Measurements from ENCODE around the gene CEP112. TPM values are rescaled to one million over a fixed set of nuclear protein-coding genes. Genes with fewer than 3 reads are reported as not detected.

The CEP112 gene
- total RNA-seq, 1 donor from 2014 or later: 20.1 TPM

DNA sequence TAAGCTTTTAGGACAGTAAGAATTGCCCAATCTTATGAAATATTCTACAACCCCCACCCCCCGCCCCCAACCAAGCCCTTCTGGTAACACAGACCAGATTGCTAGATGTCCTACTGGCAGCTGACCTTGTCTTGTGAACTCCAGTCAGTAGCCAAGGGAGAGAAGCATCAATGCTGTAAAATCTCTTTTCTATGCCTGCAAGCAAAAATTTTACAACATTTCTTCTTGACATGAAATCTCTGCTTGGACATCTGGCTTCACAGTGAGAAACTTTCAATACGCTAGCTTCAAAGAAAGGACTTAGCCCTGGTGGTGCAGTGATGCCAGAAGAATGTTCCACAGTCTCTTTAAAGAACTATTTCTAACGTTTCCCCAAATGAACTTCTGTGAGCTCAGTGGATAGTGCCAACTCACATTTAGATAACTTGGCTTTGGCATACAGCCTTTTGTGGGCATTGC, 461.2 kb downstream of the CEP112 start:
- DNase-seq (ENCODE audit: extremely low spot score in 2 of 2): peak in 1 of 2 donors; percentile 89

DNA sequence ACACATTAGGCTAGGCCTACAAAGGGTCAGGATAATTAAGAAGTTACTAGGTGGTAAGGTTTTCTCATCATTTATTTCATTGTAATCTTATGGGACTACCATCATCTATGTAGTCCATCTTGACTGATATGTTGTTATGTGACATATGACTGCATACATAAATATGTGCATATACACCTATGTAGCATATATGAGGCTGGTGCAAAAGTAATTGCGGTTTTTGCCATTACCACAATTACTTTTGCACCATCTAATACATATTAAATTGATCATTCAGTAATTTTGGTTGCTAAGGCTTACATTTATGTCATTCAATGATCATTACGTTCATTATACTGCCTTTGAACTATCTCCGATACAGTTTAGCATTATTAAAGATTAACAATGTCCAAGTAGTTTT, 462.7 kb downstream of the CEP112 start:
- no peak for TF ChIP-seq POLR2A (IDR thresholded peaks at IDR 0.05)
- TF ChIP-seq POLR2AphosphoS5 (IDR thresholded peaks at IDR 0.05; ENCODE audit: insufficient read depth in 1 of 2, low read depth in 1 of 2): no peak
- TF ChIP-seq, protein P1, sequence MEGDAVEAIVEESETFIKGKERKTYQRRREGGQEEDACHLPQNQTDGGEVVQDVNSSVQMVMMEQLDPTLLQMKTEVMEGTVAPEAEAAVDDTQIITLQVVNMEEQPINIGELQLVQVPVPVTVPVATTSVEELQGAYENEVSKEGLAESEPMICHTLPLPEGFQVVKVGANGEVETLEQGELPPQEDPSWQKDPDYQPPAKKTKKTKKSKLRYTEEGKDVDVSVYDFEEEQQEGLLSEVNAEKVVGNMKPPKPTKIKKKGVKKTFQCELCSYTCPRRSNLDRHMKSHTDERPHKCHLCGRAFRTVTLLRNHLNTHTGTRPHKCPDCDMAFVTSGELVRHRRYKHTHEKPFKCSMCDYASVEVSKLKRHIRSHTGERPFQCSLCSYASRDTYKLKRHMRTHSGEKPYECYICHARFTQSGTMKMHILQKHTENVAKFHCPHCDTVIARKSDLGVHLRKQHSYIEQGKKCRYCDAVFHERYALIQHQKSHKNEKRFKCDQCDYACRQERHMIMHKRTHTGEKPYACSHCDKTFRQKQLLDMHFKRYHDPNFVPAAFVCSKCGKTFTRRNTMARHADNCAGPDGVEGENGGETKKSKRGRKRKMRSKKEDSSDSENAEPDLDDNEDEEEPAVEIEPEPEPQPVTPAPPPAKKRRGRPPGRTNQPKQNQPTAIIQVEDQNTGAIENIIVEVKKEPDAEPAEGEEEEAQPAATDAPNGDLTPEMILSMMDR (IDR thresholded peaks at IDR 0.05): no peak
- DNase-seq (ENCODE audit: extremely low spot score in 2 of 2): no peak
- H3K4me1 ChIP-seq: peaks cover 14% of the 10 kb centered on the region
- H3K36me3 ChIP-seq: no peaks in the 10 kb centered on the region
- intact Hi-C loops (cut with DNase I): no loop called here
- H3K4me3 ChIP-seq: no peak overlapping the region
- H3K27ac ChIP-seq: no peak overlapping the region
- no peaks in the 10 kb centered on the region for H3K27me3 ChIP-seq
- no peaks in the 10 kb centered on the region for H3K9me3 ChIP-seq

More for the DNA sequence above, 461.2 kb downstream of the CEP112 start:
- TF ChIP-seq POLR2A (IDR thresholded peaks at IDR 0.05): no peak
- TF ChIP-seq POLR2AphosphoS5 (IDR thresholded peaks at IDR 0.05; ENCODE audit: insufficient read depth in 1 of 2, low read depth in 1 of 2): no peak
- TF ChIP-seq, protein P1 (IDR thresholded peaks at IDR 0.05): no peak
- Histone ChIP-seq H3K36me3 (no peaks in the 10 kb centered on the region), H3K27me3 (no peaks in the 10 kb centered on the region), H3K27ac (no peak overlapping the region), H3K9me3 (no peaks in the 10 kb centered on the region), H3K4me1 (peaks cover 14% of the 10 kb centered on the region), H3K4me3 (no peak overlapping the region)
- intact Hi-C loops (cut with DNase I): no loop called here

DNA sequence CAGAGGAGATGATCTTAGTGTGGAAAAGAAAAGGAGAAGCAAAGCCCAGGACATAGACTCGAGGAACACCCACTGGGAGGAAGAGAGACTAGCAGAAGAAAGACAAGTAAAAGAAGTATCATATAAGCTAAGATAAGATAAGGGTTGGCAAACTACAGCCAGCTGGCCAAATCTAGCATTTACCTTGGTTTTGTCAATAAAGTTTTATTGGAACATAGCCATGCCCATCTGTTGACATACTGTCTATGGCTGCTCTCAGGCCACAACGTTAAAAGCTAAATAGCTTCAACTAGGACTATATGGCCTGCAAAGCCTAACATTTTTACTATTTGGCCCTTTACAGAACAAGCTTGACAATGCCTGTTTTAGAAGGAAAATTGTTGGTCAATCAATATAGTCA, 464.1 kb downstream of the CEP112 start:
- intact Hi-C loops (cut with DNase I): no loop called here
- H3K4me3 ChIP-seq: no peak overlapping the region
- TF ChIP-seq, protein P1 (IDR thresholded peaks at IDR 0.05): no peak
- TF ChIP-seq POLR2A (IDR thresholded peaks at IDR 0.05) (no peak), POLR2AphosphoS5 (IDR thresholded peaks at IDR 0.05; ENCODE audit: insufficient read depth in 1 of 2, low read depth in 1 of 2) (no peak)
- DNase-seq (ENCODE audit: extremely low spot score in 2 of 2): no peak
- H3K4me1 ChIP-seq: peaks cover 22% of the 10 kb centered on the region
- H3K27ac ChIP-seq: no peak overlapping the region
- H3K9me3 ChIP-seq: no peaks in the 10 kb centered on the region
- H3K36me3 ChIP-seq: no peaks in the 10 kb centered on the region
- no peaks in the 10 kb centered on the region for H3K27me3 ChIP-seq

DNA sequence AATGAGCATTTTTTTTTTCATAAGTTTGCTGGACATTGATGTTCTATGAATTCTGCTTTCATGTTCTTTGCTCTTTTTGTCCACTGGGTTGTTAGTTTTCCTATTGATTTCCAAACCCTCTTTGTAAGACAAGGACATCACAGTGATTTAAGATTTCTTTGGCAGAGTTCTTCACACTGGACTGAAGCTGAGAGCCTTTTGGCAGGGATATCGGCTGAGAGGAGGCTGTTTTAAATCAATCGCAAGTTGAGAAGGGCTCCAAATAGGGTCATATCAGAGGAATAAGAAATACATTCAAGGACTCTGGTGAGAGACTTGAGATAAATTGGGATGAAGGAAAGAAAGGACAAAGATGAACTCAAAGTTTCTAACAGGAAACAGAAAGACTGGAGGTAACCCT, 464.7 kb downstream of the CEP112 start:
- no peak for DNase-seq (ENCODE audit: extremely low spot score in 2 of 2)
- H3K9me3 ChIP-seq: no peaks in the 10 kb centered on the region
- H3K27me3 ChIP-seq: no peaks in the 10 kb centered on the region
- intact Hi-C loops (cut with DNase I): no loop called here
- H3K4me1 ChIP-seq: peaks cover 22% of the 10 kb centered on the region
- TF ChIP-seq, protein P1 (IDR thresholded peaks at IDR 0.05): no peak
- TF ChIP-seq POLR2AphosphoS5 (IDR thresholded peaks at IDR 0.05; ENCODE audit: insufficient read depth in 1 of 2, low read depth in 1 of 2): no peak
- TF ChIP-seq POLR2A (IDR thresholded peaks at IDR 0.05): no peak
- no peak overlapping the region for H3K4me3 ChIP-seq
- H3K27ac ChIP-seq: no peak overlapping the region
- no peaks in the 10 kb centered on the region for H3K36me3 ChIP-seq

DNA sequence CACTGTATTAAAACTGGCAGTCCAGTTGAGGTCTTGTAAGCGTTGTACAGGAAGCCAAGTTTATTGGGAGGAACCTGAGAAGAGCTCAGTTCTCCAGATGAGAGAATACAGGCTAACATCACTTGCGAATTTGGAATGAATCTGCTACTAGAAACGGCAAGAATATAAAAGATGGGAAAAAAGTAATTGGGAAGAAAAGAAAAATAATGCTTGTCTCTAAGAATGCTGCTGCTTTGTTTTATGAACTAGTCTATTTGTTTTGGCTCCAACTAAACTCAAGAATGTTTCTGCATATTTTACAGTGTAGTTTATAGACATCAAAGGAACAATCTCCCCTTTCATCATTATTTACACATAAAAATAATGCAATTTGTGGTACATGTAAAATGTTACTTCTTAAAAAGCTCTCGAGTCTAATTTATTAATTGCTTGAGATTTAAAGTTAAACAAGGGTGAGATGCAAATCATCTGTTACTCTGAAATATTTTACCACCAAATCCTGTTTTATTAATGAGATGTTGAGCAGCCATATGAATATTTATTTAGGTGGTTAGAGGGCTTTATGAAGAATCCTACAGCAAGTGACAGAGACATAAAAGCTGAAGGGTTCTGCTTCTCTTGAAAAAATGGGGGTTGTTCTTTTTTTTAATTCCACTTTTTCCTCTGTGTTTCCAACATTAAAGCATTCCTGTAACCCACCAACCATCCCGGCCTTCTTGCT, 468.3 kb downstream of the CEP112 start:
- TF ChIP-seq, protein P1 (IDR thresholded peaks at IDR 0.05): no peak
- no peak for TF ChIP-seq POLR2A (IDR thresholded peaks at IDR 0.05)
- no peak for TF ChIP-seq POLR2AphosphoS5 (IDR thresholded peaks at IDR 0.05; ENCODE audit: insufficient read depth in 1 of 2, low read depth in 1 of 2)
- intact Hi-C loops (cut with DNase I): no loop called here
- DNase-seq (ENCODE audit: extremely low spot score in 2 of 2): no peak
- H3K36me3 ChIP-seq: no peaks in the 10 kb centered on the region
- no peak overlapping the region for H3K27ac ChIP-seq
- no peaks in the 10 kb centered on the region for H3K27me3 ChIP-seq
- H3K9me3 ChIP-seq: no peaks in the 10 kb centered on the region
- peaks cover 14% of the 10 kb centered on the region for H3K4me1 ChIP-seq
- H3K4me3 ChIP-seq: no peak overlapping the region

Measured in vagina (tissue), 2 donors.